NCI-H82 (cell line): ENCODE data around the gene MRO.
A peak's percentile ranks its signal among the peaks of the same experiment; 100 is the strongest.
"Not testable (repeated sequence)": the region's sequence is repeated elsewhere in the genome, so short reads cannot be mapped to it uniquely, and the experiment has no call there.

Experiments used
- DNase-seq: peaks from one replicate; lab custom pipeline; 2025; lab: John Stamatoyannopoulos, UW

The MRO gene

GRCh38 chr18:50791599-50792438 lies 28.0 kb downstream of the MRO start:
- no peak for DNase-seq

GRCh38 chr18:50790948-50791347 lies 28.9 kb downstream of the MRO start:
- DNase-seq, result peak; percentile 33

GRCh38 chr18:50790241-50790640 lies 29.6 kb downstream of the MRO start:
- no peak for DNase-seq

GRCh38 chr18:50788284-50788683 lies 31.5 kb downstream of the MRO start:
- no peak for DNase-seq

GRCh38 chr18:50786864-50787263 lies 33.0 kb downstream of the MRO start:
- DNase-seq, result no peak

GRCh38 chr18:50783553-50783952 lies 36.3 kb downstream of the MRO start:
- no peak for DNase-seq

GRCh38 chr18:50779021-50779420 lies 40.8 kb downstream of the MRO start:
- DNase-seq, result not testable (repeated sequence)

- peak; percentile 8 for DNase-seq
Measured at GRCh38 chr18:50776383-50776782, 43.4 kb downstream of the MRO start.

GRCh38 chr18:50775726-50776125 lies 44.1 kb downstream of the MRO start:
- peak; percentile 19 for DNase-seq

- peak; percentile 80 for DNase-seq
Measured at GRCh38 chr18:50775207-50775606, 44.6 kb downstream of the MRO start.

GRCh38 chr18:50769463-50769862 lies 50.4 kb downstream of the MRO start:
- no peak for DNase-seq

GRCh38 chr18:50757358-50757757 lies 62.5 kb downstream of the MRO start:
- DNase-seq, result peak; percentile 68

GRCh38 chr18:50754297-50754696 lies 65.5 kb downstream of the MRO start:
- DNase-seq, result no peak

- DNase-seq, result no peak
Measured at GRCh38 chr18:50753311-50753710, 66.5 kb downstream of the MRO start.

- no peak for DNase-seq
Measured at GRCh38 chr18:50751947-50752346, 67.9 kb downstream of the MRO start.

- peak; percentile 99 for DNase-seq
Measured at GRCh38 chr18:50751490-50751889, 68.3 kb downstream of the MRO start.

- DNase-seq, result no peak
Measured at GRCh38 chr18:50750546-50750945, 69.3 kb downstream of the MRO start.

GRCh38 chr18:50749945-50750344 lies 69.9 kb downstream of the MRO start:
- peak; percentile 56 for DNase-seq

- DNase-seq, result no peak
Measured at GRCh38 chr18:50749421-50749820, 70.4 kb downstream of the MRO start.

GRCh38 chr18:50748243-50749229 lies 71.3 kb downstream of the MRO start:
- peak; percentile 98 for DNase-seq

- no peak for DNase-seq
Measured at GRCh38 chr18:50747849-50748242, 72.0 kb downstream of the MRO start.

- peak; percentile 81 for DNase-seq
Measured at GRCh38 chr18:50745945-50746344, 73.9 kb downstream of the MRO start.
